Measurements from ENCODE around the gene NELL2.
A peak's percentile ranks its signal among the peaks of the same experiment; 100 is the strongest.

NELL2 gene

GRCh38 chr12:44674875-44675274 is 201.2 kb downstream of the NELL2 start:
- no peak for DNase-seq

GRCh38 chr12:44673811-44674210 is 202.3 kb downstream of the NELL2 start:
- DNase-seq = no peak

GRCh38 chr12:44672042-44672441 is 204.1 kb downstream of the NELL2 start:
- DNase-seq = no peak

- DNase-seq = no peak
Measured at GRCh38 chr12:44668443-44668842, 207.7 kb downstream of the NELL2 start.

- no peak for DNase-seq
Measured at GRCh38 chr12:44667461-44667860, 208.7 kb downstream of the NELL2 start.

- DNase-seq = no peak
Measured at GRCh38 chr12:44663291-44663690, 212.8 kb downstream of the NELL2 start.

GRCh38 chr12:44655846-44656245 is 220.3 kb downstream of the NELL2 start:
- DNase-seq = peak; percentile 44

- DNase-seq = peak; percentile 77
Measured at GRCh38 chr12:44654646-44655639, 221.2 kb downstream of the NELL2 start.

- no peak for DNase-seq
Measured at GRCh38 chr12:44653861-44654527, 222.1 kb downstream of the NELL2 start.

GRCh38 chr12:44649693-44650092 is 226.4 kb downstream of the NELL2 start:
- no peak for DNase-seq

- no peak for DNase-seq
Measured at GRCh38 chr12:44647917-44648690, 228.0 kb downstream of the NELL2 start.

- DNase-seq = peak; percentile 22
Measured at GRCh38 chr12:44640427-44641190, 235.5 kb downstream of the NELL2 start.

GRCh38 chr12:44637875-44638274 is 238.2 kb downstream of the NELL2 start:
- DNase-seq = no peak

- DNase-seq = no peak
Measured at GRCh38 chr12:44628180-44628579, 247.9 kb downstream of the NELL2 start.

GRCh38 chr12:44627387-44628166 is 248.5 kb downstream of the NELL2 start:
- peak; percentile 41 for DNase-seq

GRCh38 chr12:44626883-44627282 is 249.2 kb downstream of the NELL2 start:
- DNase-seq = peak; percentile 74

- no peak for DNase-seq
Measured at GRCh38 chr12:44618946-44619345, 257.2 kb downstream of the NELL2 start.

- no peak for DNase-seq
Measured at GRCh38 chr12:44616402-44616801, 259.7 kb downstream of the NELL2 start.

GRCh38 chr12:44611538-44611937 is 264.6 kb downstream of the NELL2 start:
- no peak for DNase-seq

- DNase-seq = no peak
Measured at GRCh38 chr12:44603701-44604100, 272.4 kb downstream of the NELL2 start.

GRCh38 chr12:44592626-44593025 is 283.5 kb downstream of the NELL2 start:
- DNase-seq = no peak

- DNase-seq = no peak
Measured at GRCh38 chr12:44589697-44590096, 286.4 kb downstream of the NELL2 start.

Data from NCI-H1694 treated with DMSO at 0.1 percent for 48 hours (cell line).